ENCODE results near the gene LMTK3. TPM values are rescaled to one million over a fixed set of nuclear protein-coding genes. Genes with fewer than 3 reads are reported as not detected.

The LMTK3 gene
- total RNA-seq, 1 experiment from 2014 or later, result 15.9 TPM

DNA sequence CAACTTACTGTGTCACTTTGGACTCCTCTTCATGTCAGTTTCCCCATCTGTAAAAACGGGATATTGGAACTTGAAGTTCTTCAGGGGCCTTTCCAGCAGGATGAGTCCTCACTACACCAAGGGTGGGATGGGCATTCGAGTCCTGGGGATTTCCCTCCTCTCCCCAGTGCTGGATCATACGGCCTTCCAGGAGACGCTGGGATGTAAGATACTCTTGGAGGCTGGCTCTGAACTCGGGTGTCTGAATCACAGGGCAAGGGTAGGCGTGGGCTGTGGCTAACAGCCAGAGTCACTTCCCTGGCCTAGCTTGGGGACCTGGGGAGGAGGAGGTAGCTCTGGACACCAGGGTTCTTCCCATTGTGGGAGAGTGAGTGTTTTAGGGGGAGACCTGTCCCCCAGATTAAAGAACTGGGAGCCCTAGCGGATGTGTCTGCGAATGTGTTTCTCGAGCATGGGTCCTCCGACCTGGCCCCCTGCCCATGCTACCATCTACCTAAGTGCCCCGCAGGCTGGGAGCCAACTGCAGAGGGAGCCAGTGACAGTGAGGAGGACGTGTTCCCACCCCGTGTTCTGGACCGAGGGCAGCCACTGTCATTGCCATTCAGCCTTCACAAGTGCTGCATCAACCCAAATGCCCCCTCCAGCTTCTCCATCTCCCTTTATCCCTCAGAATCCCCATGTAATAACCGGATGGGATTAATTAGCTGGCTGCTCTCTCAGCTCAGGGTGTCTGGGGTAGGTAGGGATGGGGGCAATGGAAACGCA is 44.9 kb downstream of the LMTK3 start:
- no peak for DNase-seq (ENCODE audit: low spot score)
- no peak overlapping the region for H3K27ac Mint-ChIP-seq
- ChIA-PET POLR2A (no interaction called here), CTCF (interaction anchor here (1.3 to 1.4 kb wide), 2 partner anchors 22 to 76 kb away, joined by 3 to 5 read pairs; partner anchors contain the start of gene KDELR1)
- TF ChIP-seq, protein P1, sequence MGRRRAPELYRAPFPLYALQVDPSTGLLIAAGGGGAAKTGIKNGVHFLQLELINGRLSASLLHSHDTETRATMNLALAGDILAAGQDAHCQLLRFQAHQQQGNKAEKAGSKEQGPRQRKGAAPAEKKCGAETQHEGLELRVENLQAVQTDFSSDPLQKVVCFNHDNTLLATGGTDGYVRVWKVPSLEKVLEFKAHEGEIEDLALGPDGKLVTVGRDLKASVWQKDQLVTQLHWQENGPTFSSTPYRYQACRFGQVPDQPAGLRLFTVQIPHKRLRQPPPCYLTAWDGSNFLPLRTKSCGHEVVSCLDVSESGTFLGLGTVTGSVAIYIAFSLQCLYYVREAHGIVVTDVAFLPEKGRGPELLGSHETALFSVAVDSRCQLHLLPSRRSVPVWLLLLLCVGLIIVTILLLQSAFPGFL (CRISPR knock-in tag; IDR thresholded peaks at IDR 0.05; ENCODE audit: borderline replicate concordance), result no peak
- TF ChIP-seq, protein P2, sequence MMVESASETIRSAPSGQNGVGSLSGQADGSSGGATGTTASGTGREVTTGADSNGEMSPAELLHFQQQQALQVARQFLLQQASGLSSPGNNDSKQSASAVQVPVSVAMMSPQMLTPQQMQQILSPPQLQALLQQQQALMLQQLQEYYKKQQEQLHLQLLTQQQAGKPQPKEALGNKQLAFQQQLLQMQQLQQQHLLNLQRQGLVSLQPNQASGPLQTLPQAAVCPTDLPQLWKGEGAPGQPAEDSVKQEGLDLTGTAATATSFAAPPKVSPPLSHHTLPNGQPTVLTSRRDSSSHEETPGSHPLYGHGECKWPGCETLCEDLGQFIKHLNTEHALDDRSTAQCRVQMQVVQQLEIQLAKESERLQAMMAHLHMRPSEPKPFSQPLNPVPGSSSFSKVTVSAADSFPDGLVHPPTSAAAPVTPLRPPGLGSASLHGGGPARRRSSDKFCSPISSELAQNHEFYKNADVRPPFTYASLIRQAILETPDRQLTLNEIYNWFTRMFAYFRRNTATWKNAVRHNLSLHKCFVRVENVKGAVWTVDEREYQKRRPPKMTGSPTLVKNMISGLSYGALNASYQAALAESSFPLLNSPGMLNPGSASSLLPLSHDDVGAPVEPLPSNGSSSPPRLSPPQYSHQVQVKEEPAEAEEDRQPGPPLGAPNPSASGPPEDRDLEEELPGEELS (CRISPR knock-in tag; IDR thresholded peaks at IDR 0.05), result no peak
- TF ChIP-seq KAT7 (CRISPR knock-in tag; IDR thresholded peaks at IDR 0.05; ENCODE audit: borderline replicate concordance), result no peak
- no peak for ATAC-seq
- peaks cover 10% of the 10 kb centered on the region for H3K4me1 Mint-ChIP-seq
- peaks cover 3% of the 10 kb centered on the region for H3K9me3 Mint-ChIP-seq
- peaks cover 19% of the 10 kb centered on the region for H3K36me3 Mint-ChIP-seq
- H3K4me3 Mint-ChIP-seq, result no peak overlapping the region
- peaks cover 27% of the 10 kb centered on the region for H3K27me3 Mint-ChIP-seq (ENCODE audit: low read depth)

DNA sequence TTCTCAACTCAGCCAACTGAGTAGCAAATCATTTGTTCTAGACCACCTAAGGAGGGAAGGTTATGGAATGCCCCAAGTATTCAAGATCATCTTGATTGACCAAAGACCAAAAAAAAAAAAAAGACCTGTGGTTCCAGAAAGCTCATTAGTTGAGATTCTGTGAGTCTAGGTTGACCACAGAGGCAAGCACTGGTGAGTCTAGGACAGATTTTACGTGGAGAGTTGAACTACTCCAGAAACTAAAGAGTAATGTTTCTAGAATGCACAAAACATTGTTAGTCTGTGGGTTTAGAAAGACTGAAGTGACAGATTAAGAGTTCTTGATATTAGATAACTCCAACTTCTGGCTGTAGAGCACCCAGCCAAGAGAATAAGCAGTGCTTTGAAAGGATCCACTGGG is 46.4 kb downstream of the LMTK3 start:
- CTCF ChIA-PET, result no interaction called here
- H3K27me3 Mint-ChIP-seq (ENCODE audit: low read depth), result peaks cover 27% of the 10 kb centered on the region
- POLR2A ChIA-PET, result no interaction called here

DNA sequence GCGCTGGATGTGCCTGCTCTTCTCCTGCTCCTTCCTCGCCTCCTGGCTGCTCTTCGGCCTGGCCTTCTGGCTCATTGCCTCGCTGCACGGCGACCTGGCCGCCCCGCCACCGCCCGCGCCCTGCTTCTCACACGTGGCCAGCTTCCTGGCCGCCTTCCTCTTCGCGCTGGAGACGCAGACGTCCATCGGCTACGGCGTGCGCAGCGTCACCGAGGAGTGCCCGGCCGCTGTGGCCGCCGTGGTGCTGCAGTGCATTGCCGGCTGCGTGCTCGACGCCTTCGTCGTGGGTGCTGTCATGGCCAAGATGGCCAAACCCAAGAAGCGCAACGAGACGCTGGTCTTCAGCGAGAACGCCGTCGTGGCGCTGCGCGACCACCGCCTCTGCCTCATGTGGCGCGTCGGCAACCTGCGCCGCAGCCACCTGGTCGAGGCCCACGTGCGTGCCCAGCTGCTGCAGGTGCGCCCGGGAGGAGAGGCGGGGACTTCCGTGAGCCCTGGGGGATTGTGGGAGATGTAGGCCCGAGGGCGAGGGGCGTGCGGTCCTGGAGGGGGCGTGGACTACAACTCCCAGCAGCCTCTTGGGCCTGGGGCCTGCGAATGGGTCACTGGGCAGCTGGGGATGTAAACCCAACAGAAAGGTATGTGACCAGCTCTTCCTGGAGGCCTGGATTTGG is 49.5 kb downstream of the LMTK3 start:
- peak; percentile 97 for ATAC-seq
- H3K4me3 Mint-ChIP-seq, result no peak overlapping the region
- TF ChIP-seq, protein P3, sequence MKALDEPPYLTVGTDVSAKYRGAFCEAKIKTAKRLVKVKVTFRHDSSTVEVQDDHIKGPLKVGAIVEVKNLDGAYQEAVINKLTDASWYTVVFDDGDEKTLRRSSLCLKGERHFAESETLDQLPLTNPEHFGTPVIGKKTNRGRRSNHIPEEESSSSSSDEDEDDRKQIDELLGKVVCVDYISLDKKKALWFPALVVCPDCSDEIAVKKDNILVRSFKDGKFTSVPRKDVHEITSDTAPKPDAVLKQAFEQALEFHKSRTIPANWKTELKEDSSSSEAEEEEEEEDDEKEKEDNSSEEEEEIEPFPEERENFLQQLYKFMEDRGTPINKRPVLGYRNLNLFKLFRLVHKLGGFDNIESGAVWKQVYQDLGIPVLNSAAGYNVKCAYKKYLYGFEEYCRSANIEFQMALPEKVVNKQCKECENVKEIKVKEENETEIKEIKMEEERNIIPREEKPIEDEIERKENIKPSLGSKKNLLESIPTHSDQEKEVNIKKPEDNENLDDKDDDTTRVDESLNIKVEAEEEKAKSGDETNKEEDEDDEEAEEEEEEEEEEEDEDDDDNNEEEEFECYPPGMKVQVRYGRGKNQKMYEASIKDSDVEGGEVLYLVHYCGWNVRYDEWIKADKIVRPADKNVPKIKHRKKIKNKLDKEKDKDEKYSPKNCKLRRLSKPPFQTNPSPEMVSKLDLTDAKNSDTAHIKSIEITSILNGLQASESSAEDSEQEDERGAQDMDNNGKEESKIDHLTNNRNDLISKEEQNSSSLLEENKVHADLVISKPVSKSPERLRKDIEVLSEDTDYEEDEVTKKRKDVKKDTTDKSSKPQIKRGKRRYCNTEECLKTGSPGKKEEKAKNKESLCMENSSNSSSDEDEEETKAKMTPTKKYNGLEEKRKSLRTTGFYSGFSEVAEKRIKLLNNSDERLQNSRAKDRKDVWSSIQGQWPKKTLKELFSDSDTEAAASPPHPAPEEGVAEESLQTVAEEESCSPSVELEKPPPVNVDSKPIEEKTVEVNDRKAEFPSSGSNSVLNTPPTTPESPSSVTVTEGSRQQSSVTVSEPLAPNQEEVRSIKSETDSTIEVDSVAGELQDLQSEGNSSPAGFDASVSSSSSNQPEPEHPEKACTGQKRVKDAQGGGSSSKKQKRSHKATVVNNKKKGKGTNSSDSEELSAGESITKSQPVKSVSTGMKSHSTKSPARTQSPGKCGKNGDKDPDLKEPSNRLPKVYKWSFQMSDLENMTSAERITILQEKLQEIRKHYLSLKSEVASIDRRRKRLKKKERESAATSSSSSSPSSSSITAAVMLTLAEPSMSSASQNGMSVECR (CRISPR knock-in tag; IDR thresholded peaks at IDR 0.05; ENCODE audit: borderline replicate concordance), result peak; percentile 99
- peak; percentile 89 for TF ChIP-seq MYBL2 (CRISPR knock-in tag; IDR thresholded peaks at IDR 0.05)
- TF ChIP-seq, protein P4, sequence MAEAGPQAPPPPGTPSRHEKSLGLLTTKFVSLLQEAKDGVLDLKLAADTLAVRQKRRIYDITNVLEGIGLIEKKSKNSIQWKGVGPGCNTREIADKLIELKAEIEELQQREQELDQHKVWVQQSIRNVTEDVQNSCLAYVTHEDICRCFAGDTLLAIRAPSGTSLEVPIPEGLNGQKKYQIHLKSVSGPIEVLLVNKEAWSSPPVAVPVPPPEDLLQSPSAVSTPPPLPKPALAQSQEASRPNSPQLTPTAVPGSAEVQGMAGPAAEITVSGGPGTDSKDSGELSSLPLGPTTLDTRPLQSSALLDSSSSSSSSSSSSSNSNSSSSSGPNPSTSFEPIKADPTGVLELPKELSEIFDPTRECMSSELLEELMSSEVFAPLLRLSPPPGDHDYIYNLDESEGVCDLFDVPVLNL (CRISPR knock-in tag; IDR thresholded peaks at IDR 0.05; ENCODE audit: borderline replicate concordance, low read depth), result peak; percentile 80
- TF ChIP-seq, protein P5, sequence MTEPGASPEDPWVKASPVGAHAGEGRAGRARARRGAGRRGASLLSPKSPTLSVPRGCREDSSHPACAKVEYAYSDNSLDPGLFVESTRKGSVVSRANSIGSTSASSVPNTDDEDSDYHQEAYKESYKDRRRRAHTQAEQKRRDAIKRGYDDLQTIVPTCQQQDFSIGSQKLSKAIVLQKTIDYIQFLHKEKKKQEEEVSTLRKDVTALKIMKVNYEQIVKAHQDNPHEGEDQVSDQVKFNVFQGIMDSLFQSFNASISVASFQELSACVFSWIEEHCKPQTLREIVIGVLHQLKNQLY (CRISPR knock-in tag; IDR thresholded peaks at IDR 0.05), result no peak

More for the DNA sequence above, 46.4 kb downstream of the LMTK3 start:
- TF ChIP-seq, protein P6, sequence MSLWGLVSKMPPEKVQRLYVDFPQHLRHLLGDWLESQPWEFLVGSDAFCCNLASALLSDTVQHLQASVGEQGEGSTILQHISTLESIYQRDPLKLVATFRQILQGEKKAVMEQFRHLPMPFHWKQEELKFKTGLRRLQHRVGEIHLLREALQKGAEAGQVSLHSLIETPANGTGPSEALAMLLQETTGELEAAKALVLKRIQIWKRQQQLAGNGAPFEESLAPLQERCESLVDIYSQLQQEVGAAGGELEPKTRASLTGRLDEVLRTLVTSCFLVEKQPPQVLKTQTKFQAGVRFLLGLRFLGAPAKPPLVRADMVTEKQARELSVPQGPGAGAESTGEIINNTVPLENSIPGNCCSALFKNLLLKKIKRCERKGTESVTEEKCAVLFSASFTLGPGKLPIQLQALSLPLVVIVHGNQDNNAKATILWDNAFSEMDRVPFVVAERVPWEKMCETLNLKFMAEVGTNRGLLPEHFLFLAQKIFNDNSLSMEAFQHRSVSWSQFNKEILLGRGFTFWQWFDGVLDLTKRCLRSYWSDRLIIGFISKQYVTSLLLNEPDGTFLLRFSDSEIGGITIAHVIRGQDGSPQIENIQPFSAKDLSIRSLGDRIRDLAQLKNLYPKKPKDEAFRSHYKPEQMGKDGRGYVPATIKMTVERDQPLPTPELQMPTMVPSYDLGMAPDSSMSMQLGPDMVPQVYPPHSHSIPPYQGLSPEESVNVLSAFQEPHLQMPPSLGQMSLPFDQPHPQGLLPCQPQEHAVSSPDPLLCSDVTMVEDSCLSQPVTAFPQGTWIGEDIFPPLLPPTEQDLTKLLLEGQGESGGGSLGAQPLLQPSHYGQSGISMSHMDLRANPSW (CRISPR knock-in tag; conservative IDR thresholded peaks at IDR 0.05; ENCODE audit: low read depth), result no peak
- TF ChIP-seq FOXK1 (CRISPR knock-in tag; IDR thresholded peaks at IDR 0.05) (no peak), NFATC4 (CRISPR knock-in tag; IDR thresholded peaks at IDR 0.05) (no peak)
- TF ChIP-seq, protein P7, sequence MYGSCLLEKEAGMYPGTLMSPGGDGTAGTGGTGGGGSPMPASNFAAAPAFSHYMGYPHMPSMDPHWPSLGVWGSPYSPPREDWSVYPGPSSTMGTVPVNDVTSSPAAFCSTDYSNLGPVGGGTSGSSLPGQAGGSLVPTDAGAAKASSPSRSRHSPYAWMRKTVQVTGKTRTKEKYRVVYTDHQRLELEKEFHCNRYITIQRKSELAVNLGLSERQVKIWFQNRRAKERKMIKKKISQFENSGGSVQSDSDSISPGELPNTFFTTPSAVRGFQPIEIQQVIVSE (CRISPR knock-in tag; IDR thresholded peaks at IDR 0.05; ENCODE audit: borderline replicate concordance), result no peak
- TF ChIP-seq, protein P8, sequence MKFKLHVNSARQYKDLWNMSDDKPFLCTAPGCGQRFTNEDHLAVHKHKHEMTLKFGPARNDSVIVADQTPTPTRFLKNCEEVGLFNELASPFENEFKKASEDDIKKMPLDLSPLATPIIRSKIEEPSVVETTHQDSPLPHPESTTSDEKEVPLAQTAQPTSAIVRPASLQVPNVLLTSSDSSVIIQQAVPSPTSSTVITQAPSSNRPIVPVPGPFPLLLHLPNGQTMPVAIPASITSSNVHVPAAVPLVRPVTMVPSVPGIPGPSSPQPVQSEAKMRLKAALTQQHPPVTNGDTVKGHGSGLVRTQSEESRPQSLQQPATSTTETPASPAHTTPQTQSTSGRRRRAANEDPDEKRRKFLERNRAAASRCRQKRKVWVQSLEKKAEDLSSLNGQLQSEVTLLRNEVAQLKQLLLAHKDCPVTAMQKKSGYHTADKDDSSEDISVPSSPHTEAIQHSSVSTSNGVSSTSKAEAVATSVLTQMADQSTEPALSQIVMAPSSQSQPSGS (CRISPR knock-in tag; IDR thresholded peaks at IDR 0.05; ENCODE audit: borderline replicate concordance, low read depth), result no peak
- peaks cover 6% of the 10 kb centered on the region for H3K36me3 Mint-ChIP-seq
- no peak overlapping the region for H3K27ac Mint-ChIP-seq
- DNase-seq (ENCODE audit: low spot score), result no peak
- no peak overlapping the region for H3K4me3 Mint-ChIP-seq
- H3K9me3 Mint-ChIP-seq, result peaks cover 3% of the 10 kb centered on the region
- peaks cover 10% of the 10 kb centered on the region for H3K4me1 Mint-ChIP-seq
- ATAC-seq, result no peak

More for the DNA sequence above, 49.5 kb downstream of the LMTK3 start:
- ChIA-PET CTCF (interaction anchor here (0.5 to 3.3 kb wide), 9 partner anchors 15 to 148 kb away, joined by 3 to 17 read pairs (median 4); partner anchors contain the start of genes GRWD1 and KDELR1), POLR2A (interaction anchor here (0.7 to 1.0 kb wide), 2 partner anchors 18 to 62 kb away, joined by 4 to 5 read pairs; no protein-coding TSS in a partner anchor)
- Mint-ChIP-seq H3K9me3 (peaks cover 3% of the 10 kb centered on the region), H3K27ac (no peak overlapping the region), H3K36me3 (peaks cover 17% of the 10 kb centered on the region), H3K27me3 (ENCODE audit: low read depth) (peaks cover 27% of the 10 kb centered on the region), H3K4me1 (0 out of 2 replicates have a peak, but pooled peaks cover 2% of the 10 kb centered on the region)
- DNase-seq (ENCODE audit: low spot score), result peak; percentile 91

All from WTC11 (cell line).